GM21619 (cell line): ENCODE measurements around the gene NPHP4.
"Not testable (repeated sequence)": the region's sequence is repeated elsewhere in the genome, so short reads cannot be mapped to it uniquely, and the experiment has no call there.

Experiments used
- ATAC-seq: cut with Tn5 transposase; IDR thresholded peaks from one replicate; pipeline ENCODE4 v1.9.1; 2021; ENCODE audit not compliant: unreplicated experiment

NPHP4 gene

GRCh38 chr1:6024376-6024775 lies 32.2 kb upstream of the NPHP4 start:
- ATAC-seq, result no peak

- no peak for ATAC-seq
Observed at GRCh38 chr1:6023346-6023745, 31.1 kb upstream of the NPHP4 start.

GRCh38 chr1:6022193-6022592 lies 30.0 kb upstream of the NPHP4 start:
- no peak for ATAC-seq

- ATAC-seq, result no peak
Observed at GRCh38 chr1:6019166-6019845, 27.1 kb upstream of the NPHP4 start.

GRCh38 chr1:6017654-6018053 lies 25.4 kb upstream of the NPHP4 start:
- ATAC-seq, result not testable (repeated sequence)

GRCh38 chr1:6016191-6016865 lies 24.1 kb upstream of the NPHP4 start:
- no peak for ATAC-seq

GRCh38 chr1:6014130-6014999 lies 22.1 kb upstream of the NPHP4 start:
- no peak for ATAC-seq

GRCh38 chr1:6013491-6013890 lies 21.3 kb upstream of the NPHP4 start:
- no peak for ATAC-seq

- ATAC-seq, result peak; percentile 71
Observed at GRCh38 chr1:6012529-6013318, 20.5 kb upstream of the NPHP4 start.

- no peak for ATAC-seq
Observed at GRCh38 chr1:6011946-6012258, 19.7 kb upstream of the NPHP4 start.

GRCh38 chr1:6011161-6011945 lies 19.1 kb upstream of the NPHP4 start:
- ATAC-seq, result no peak

- no peak for ATAC-seq
Observed at GRCh38 chr1:6010554-6010953, 18.3 kb upstream of the NPHP4 start.

- ATAC-seq, result no peak
Observed at GRCh38 chr1:6009120-6010040, 17.2 kb upstream of the NPHP4 start.

GRCh38 chr1:6008696-6009095 lies 16.5 kb upstream of the NPHP4 start:
- ATAC-seq, result no peak

- ATAC-seq, result no peak
Observed at GRCh38 chr1:6008084-6008415, 15.8 kb upstream of the NPHP4 start.

GRCh38 chr1:6007318-6008083 lies 15.3 kb upstream of the NPHP4 start:
- ATAC-seq, result no peak

- ATAC-seq, result no peak
Observed at GRCh38 chr1:6006882-6007281, 14.7 kb upstream of the NPHP4 start.

- ATAC-seq, result no peak
Observed at GRCh38 chr1:6005276-6005917, 13.2 kb upstream of the NPHP4 start.
